ENCODE measurements around the gene PHF13.

GRCh38 chr1:6635910-6636760 is 22.6 kb downstream of the PHF13 start:
- TF ChIP-seq CTCF (IDR thresholded peaks at IDR 0.05) (no peak), EP300 (IDR thresholded peaks at IDR 0.05) (no peak)
